ENCODE measurements around the gene PNLIPRP3.

The PNLIPRP3 gene

GRCh38 chr10:116466715-116467422, 39.2 kb downstream of the PNLIPRP3 start:
- no peak for TF ChIP-seq POLR2A (IDR thresholded peaks at IDR 0.05; ENCODE audit: low read depth, low read length)
- DNase-seq (ENCODE audit: insufficient read length, low spot score), result no peak
- no peak for FAIRE-seq

GRCh38 chr10:116469437-116469836, 41.8 kb downstream of the PNLIPRP3 start:
- TF ChIP-seq POLR2A (IDR thresholded peaks at IDR 0.05; ENCODE audit: low read depth, low read length), result no peak
- no peak for FAIRE-seq
- no peak for DNase-seq (ENCODE audit: insufficient read length, low spot score)

GRCh38 chr10:116470071-116470470, 42.4 kb downstream of the PNLIPRP3 start:
- DNase-seq (ENCODE audit: insufficient read length, low spot score), result no peak
- FAIRE-seq, result no peak

GRCh38 chr10:116470768-116471415, 43.2 kb downstream of the PNLIPRP3 start:
- TF ChIP-seq POLR2A (IDR thresholded peaks at IDR 0.05; ENCODE audit: low read depth, low read length), result no peak
- no peak for FAIRE-seq
- peak; percentile 40 for DNase-seq (ENCODE audit: insufficient read length, low spot score)

More at GRCh38 chr10:116470071-116470470, 42.4 kb downstream of the PNLIPRP3 start:
- no peak for TF ChIP-seq POLR2A (IDR thresholded peaks at IDR 0.05; ENCODE audit: low read depth, low read length)

GRCh38 chr10:116472891-116473290, 45.2 kb downstream of the PNLIPRP3 start:
- FAIRE-seq (no peak), DNase-seq (ENCODE audit: insufficient read length, low spot score) (no peak)
- TF ChIP-seq POLR2A (IDR thresholded peaks at IDR 0.05; ENCODE audit: low read depth, low read length), result no peak

- TF ChIP-seq POLR2A (IDR thresholded peaks at IDR 0.05; ENCODE audit: low read depth, low read length), result no peak
- FAIRE-seq (no peak), DNase-seq (ENCODE audit: insufficient read length, low spot score) (no peak)
Measured at GRCh38 chr10:116475866-116476265, 48.2 kb downstream of the PNLIPRP3 start.

GRCh38 chr10:116476461-116476860, 48.8 kb downstream of the PNLIPRP3 start:
- no peak for TF ChIP-seq POLR2A (IDR thresholded peaks at IDR 0.05; ENCODE audit: low read depth, low read length)
- DNase-seq (ENCODE audit: insufficient read length, low spot score), result no peak
- FAIRE-seq, result no peak

GRCh38 chr10:116477986-116478664, 50.5 kb downstream of the PNLIPRP3 start:
- no peak for TF ChIP-seq POLR2A (IDR thresholded peaks at IDR 0.05; ENCODE audit: low read depth, low read length)
- no peak for FAIRE-seq

GRCh38 chr10:116486770-116487448, 59.3 kb downstream of the PNLIPRP3 start:
- FAIRE-seq (no peak), DNase-seq (ENCODE audit: insufficient read length, low spot score) (no peak)
- TF ChIP-seq POLR2A (IDR thresholded peaks at IDR 0.05; ENCODE audit: low read depth, low read length), result no peak

More at GRCh38 chr10:116477986-116478664, 50.5 kb downstream of the PNLIPRP3 start:
- no peak for DNase-seq (ENCODE audit: insufficient read length, low spot score)

GRCh38 chr10:116487522-116488430, 60.1 kb downstream of the PNLIPRP3 start:
- DNase-seq (ENCODE audit: insufficient read length, low spot score) (no peak), FAIRE-seq (no peak)
- TF ChIP-seq POLR2A (IDR thresholded peaks at IDR 0.05; ENCODE audit: low read depth, low read length), result no peak

GRCh38 chr10:116489460-116489859, 61.8 kb downstream of the PNLIPRP3 start:
- FAIRE-seq, result no peak
- no peak for TF ChIP-seq POLR2A (IDR thresholded peaks at IDR 0.05; ENCODE audit: low read depth, low read length)

GRCh38 chr10:116490028-116490662, 62.5 kb downstream of the PNLIPRP3 start:
- DNase-seq (ENCODE audit: insufficient read length, low spot score), result no peak
- no peak for TF ChIP-seq POLR2A (IDR thresholded peaks at IDR 0.05; ENCODE audit: low read depth, low read length)
- peak; percentile 33 for FAIRE-seq

More at GRCh38 chr10:116489460-116489859, 61.8 kb downstream of the PNLIPRP3 start:
- no peak for DNase-seq (ENCODE audit: insufficient read length, low spot score)

Data from H54 (cell line).